Transverse colon (tissue), 4 donors: ENCODE measurements around the gene SMAD3.

Experiments
- POLR2AphosphoS5 ChIP-seq, 3 donors: sonication (generic); formaldehyde crosslinking; IDR thresholded peaks; one replicate each; pipeline ENCODE4 v1.6.1; 2016; ENCODE audit warnings: antibody characterized with exemption in 3 of 3
- TF ChIP-seq, protein P1 (sequence below), 5 experiments: fragments of 200-600 bp in 3 of 5; fragments of 450-650 bp in 2 of 5; sonication (generic) in 3 of 5; IDR thresholded peaks; 1 replicate in 2 of 5; 2 replicates in 3 of 5; pipeline ENCODE4 v1.5.1; 2016 to 2017; ENCODE audit warnings: antibody characterized with exemption in 5 of 5, inconsistent platforms in 3 of 5, mild to moderate bottlenecking in 2 of 5, moderate library complexity in 1 of 5

DNA sequence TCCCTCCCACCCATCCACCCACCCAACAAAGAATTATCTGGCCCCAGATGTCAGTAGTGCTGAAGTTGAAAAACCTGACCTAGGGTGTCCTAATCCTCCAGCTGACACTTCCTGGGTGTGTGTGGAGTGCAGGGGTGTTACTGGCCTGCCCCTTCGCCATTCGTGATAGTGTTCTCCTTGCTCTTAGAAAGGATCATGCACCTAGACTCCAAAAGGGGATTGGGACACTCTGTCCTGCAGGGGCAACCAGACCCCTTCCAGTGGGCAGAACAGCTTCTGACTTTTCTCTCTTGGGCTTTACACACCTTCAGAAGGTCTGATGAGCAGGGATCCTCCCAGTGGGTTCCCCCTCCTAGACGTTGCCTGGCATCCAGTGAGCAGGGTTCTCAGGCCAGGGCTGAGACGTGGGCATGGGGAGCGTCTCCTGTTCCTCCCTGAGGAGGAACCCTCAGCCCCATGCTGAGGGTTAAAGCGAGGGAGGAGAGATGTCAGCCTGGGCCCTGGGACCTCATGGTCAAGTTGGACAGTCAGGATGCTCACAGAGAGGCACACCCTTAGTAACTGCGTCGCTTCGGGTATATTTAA is 114.1 kb downstream of the SMAD3 start:
- no peak for TF ChIP-seq POLR2AphosphoS5 (IDR thresholded peaks at IDR 0.05)
- TF ChIP-seq, protein P1, sequence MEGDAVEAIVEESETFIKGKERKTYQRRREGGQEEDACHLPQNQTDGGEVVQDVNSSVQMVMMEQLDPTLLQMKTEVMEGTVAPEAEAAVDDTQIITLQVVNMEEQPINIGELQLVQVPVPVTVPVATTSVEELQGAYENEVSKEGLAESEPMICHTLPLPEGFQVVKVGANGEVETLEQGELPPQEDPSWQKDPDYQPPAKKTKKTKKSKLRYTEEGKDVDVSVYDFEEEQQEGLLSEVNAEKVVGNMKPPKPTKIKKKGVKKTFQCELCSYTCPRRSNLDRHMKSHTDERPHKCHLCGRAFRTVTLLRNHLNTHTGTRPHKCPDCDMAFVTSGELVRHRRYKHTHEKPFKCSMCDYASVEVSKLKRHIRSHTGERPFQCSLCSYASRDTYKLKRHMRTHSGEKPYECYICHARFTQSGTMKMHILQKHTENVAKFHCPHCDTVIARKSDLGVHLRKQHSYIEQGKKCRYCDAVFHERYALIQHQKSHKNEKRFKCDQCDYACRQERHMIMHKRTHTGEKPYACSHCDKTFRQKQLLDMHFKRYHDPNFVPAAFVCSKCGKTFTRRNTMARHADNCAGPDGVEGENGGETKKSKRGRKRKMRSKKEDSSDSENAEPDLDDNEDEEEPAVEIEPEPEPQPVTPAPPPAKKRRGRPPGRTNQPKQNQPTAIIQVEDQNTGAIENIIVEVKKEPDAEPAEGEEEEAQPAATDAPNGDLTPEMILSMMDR (IDR thresholded peaks at IDR 0.05) = no peak
